ENCODE data around the gene GTF3C5.

DNA sequence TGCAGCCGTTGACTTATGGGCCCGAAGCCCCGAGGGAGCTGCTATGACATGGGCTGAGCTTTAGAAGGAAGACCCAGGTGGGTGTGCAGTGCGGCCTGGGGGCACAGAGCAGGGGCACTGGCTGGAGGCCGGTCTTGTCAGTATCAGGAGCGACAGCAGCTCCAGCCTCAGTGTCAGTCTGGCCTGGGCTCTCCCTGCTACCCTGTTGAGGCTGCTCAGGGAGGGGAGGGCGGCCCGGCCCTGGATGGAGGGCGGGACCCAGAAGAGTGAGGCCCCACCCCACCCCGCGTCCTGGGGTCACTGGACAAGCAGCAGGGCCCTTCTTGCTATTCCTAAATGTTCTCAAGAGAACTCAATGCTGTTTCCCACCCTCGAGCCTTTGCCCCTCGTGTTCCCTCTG lies 34.3 kb upstream of the GTF3C5 start:
- TF ChIP-seq POLR2A (IDR thresholded peaks at IDR 0.05; ENCODE audit: low read depth, low read length) (no peak), FOS (IDR thresholded peaks at IDR 0.05; ENCODE audit: low read depth, low read length) (no peak), RFX5 (IDR thresholded peaks at IDR 0.05; ENCODE audit: low read depth, low read length) (no peak), CEBPB (IDR thresholded peaks at IDR 0.05; ENCODE audit: low read depth, low read length) (no peak)
- TF ChIP-seq, protein P1, sequence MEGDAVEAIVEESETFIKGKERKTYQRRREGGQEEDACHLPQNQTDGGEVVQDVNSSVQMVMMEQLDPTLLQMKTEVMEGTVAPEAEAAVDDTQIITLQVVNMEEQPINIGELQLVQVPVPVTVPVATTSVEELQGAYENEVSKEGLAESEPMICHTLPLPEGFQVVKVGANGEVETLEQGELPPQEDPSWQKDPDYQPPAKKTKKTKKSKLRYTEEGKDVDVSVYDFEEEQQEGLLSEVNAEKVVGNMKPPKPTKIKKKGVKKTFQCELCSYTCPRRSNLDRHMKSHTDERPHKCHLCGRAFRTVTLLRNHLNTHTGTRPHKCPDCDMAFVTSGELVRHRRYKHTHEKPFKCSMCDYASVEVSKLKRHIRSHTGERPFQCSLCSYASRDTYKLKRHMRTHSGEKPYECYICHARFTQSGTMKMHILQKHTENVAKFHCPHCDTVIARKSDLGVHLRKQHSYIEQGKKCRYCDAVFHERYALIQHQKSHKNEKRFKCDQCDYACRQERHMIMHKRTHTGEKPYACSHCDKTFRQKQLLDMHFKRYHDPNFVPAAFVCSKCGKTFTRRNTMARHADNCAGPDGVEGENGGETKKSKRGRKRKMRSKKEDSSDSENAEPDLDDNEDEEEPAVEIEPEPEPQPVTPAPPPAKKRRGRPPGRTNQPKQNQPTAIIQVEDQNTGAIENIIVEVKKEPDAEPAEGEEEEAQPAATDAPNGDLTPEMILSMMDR (conservative IDR thresholded peaks at IDR 0.05; ENCODE audit: low read depth, low read length) = no peak
